Effector memory CD8-positive, alpha-beta T cell (primary cell): ENCODE data around the gene MPZ.

Source experiments
- ATAC-seq: fragments of 150-1000 bp; cut with Tn5 transposase; replicated peaks from 2 replicates; pipeline ENCODE4 v1.10.0; 2021; ENCODE audit warnings: mild to moderate bottlenecking, moderate library complexity
- DNase-seq, 3 experiments: peaks; one replicate each; pipeline ENCODE4 v3.0.0; 2021
- H3K27ac Mint-ChIP-seq, 2 donors: one replicate each; pipeline ENCODE4 v1.8.0; 2022; ENCODE audit warnings: mild to moderate bottlenecking in 2 of 2, mixed read lengths in 2 of 2, moderate library complexity in 2 of 2
- H3K27me3 Mint-ChIP-seq, 2 donors: one replicate each; pipeline ENCODE4 v1.8.0; 2022; ENCODE audit warnings: mixed read lengths in 2 of 2
- H3K36me3 Mint-ChIP-seq: one replicate; pipeline ENCODE4 v1.8.0; 2022; ENCODE audit warnings: mild to moderate bottlenecking, moderate library complexity, mixed read lengths; ENCODE audit not compliant: insufficient read depth
- H3K4me1 Mint-ChIP-seq, 2 donors: one replicate each; pipeline ENCODE4 v1.8.0; 2022; ENCODE audit warnings: low read depth in 2 of 2, mixed read lengths in 2 of 2
- H3K4me3 Mint-ChIP-seq, 2 donors: one replicate each; pipeline ENCODE4 v1.8.0; 2022; ENCODE audit warnings: mild to moderate bottlenecking in 2 of 2, mixed read lengths in 2 of 2, moderate library complexity in 2 of 2
- H3K9me3 Mint-ChIP-seq, 2 donors: one replicate each; pipeline ENCODE4 v1.8.0; 2022; ENCODE audit warnings: mixed read lengths in 2 of 2

MPZ gene

DNA sequence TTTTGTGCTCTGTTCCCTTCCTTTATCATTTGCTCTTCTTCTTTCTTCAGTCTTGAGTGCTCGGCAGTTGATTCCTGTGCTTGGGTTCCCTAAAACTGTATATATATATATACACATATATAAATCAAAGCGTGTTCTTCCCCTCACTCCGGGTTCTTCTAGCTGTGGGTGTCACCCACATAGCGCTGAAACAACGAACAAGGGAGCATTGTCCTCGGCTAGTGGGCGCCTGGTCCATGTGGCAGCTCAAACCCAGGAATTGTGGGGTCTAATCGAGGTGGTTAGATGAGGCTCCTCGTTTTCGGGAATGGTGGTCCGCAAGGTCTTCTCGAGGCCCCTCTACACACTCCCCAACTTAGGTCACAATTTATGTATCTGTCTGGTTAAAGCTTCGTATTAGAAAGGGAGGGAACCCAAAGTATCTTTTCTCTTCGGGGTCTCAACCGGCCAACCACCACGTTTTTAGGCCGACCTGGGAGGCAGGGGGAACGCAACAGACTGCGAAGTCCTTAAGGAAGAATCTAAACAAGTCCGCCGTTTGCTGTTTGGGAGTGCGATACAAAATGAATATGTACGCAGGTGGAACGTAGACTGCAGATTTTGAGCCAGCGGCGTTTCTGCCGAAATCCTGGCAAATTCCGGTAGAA, 3.9 kb upstream of the MPZ start:
- no peak for ATAC-seq
- peaks cover 14% of the 10 kb centered on the region for H3K36me3 Mint-ChIP-seq
- H3K9me3 Mint-ChIP-seq: no peaks in the 10 kb centered on the region
- peaks cover 17 to 25% of the 10 kb centered on the region in 2 donors for H3K4me1 Mint-ChIP-seq
- peak overlapping the region; percentile 93 to 95 for H3K4me3 Mint-ChIP-seq
- DNase-seq: peak in 1 of 3 experiments; percentile 6
- H3K27ac Mint-ChIP-seq: peak overlapping the region; percentile 99
- no peaks in the 10 kb centered on the region for H3K27me3 Mint-ChIP-seq

DNA sequence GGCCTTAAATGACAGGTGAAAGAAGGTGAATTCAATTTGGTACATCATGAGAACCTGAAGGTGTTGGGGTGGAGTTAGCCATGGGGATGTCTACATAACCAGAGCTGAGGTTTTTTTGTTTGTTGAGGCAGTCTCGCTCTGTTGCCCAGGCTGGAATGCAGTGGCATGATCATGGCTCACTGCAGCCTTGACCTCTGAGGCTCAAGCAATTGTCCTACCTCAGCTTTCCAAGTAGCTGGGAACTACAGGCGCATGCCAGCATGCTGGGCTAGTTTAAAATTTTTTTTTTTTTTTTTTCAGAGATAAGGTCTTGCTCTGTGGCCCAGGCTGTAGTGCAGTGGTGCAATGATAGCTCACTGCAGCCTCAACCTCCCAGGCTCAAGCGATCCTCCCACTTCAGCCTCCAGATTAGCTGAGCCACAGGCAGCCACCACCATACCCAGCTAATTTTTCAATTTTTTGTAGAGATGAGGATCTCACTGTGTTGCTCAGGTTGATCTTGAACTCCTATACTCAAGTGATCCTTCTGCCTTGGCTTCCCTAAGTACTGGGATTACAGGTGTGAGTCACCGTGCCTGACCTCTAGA, 1.9 kb upstream of the MPZ start:
- Mint-ChIP-seq H3K36me3 (peaks cover 12% of the 10 kb centered on the region), H3K4me1 (peaks cover 18 to 21% of the 10 kb centered on the region in 2 donors), H3K27me3 (no peaks in the 10 kb centered on the region), H3K27ac (peak overlapping the region in 1 of 2 donors; percentile 45), H3K9me3 (no peaks in the 10 kb centered on the region), H3K4me3 (no peak overlapping the region)
- ATAC-seq: no peak
- DNase-seq: no peak

DNA sequence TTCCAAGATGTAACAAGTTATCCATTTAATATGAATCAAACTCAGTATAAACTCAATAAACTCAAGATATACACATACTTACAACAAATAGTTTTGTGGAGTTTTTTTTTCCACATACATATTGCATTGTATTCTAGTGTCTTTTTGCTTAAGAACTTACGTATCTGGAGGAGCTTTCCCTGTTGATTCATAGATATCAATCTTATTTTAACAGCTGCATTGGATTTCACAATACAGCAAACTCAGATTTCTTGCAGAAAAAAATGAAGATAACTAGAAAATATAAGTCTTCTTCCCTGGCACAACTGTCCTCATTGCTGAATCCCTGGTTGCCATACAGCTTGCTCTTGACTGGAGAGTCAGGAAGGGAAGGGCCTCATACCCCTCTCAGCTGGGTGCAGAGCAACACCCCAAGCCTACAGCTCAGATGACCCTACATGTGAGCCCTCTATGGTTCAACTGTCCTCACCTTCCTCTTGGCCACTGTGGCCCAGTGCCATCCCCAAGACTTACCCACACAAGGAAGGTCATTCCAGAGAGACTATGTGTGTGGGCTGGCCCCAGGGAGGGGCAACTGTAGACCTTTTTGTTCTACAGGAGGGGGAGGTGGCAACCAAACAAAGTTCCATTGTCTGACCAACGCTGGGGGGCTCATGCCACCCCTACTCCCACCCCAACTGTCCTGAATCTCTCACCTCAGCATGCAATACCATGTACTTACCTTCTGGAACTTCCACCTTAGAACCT, 1.7 kb downstream of the MPZ start:
- Mint-ChIP-seq H3K27ac (no peak overlapping the region), H3K36me3 (peaks cover 3% of the 10 kb centered on the region), H3K27me3 (no peaks in the 10 kb centered on the region), H3K4me1 (peaks cover 20 to 28% of the 10 kb centered on the region in 2 donors), H3K9me3 (no peaks in the 10 kb centered on the region), H3K4me3 (no peak overlapping the region)
- DNase-seq (no peak), ATAC-seq (no peak)

DNA sequence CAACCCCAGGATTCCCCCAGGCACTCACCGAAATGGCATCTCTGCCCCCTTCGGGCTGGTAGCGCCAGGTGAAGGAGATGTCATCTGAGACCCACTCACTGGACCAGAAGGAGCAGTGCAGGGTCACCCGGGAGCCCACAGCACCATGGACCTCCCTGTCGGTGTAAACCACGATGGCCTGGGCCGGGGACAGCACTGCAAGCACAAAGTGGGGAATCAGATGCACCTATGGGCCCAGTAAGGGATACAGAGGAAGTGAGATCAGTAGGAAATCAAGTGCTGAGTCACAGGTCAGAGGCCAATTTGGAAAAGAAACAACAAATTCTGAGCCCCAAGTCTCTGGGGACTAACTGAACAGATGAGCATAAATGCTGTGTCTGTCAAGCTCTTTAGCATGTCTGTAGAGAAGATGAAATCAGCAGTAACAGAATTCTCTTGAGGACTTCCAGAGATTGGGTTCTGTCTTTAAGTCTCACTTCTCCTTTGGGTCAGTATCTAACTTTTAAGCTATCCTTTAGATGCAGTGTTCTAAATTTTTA, 2.5 kb downstream of the MPZ start:
- DNase-seq (no peak), ATAC-seq (no peak)

DNA sequence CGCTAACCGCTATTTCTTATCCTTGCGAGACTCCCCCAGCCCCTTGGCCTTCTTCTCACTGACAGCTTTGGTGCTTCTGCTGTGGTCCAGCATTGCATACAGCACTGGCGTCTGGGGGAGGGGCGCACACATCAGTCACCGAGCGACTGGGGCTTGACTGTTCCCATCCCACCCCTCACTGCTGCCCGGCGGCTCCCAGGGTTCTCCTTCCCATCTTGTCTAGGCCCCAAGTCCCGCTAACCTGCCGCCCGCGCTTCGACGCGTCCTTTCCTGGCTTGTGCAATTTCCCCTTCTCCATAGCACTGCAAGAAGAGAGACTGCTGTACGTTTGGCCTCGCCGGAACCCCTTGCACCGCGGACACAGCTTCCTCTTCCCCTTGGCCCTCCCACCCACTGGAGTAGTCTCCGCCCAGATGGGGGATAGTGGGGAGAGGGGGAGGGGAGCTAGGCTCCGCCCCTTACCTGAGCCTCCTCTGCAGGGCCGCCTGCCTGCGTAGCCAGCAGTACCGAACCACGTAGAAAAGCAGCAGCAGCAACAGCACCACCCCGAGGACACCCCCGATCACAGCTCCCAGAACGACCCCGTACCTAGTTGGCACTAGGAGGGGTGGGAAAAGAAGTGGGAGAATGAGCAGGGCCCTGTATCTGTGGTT, 3.8 kb downstream of the MPZ start:
- DNase-seq (peak; percentile 85 to 89 (median 87)), ATAC-seq (peak; percentile 96)
- peaks cover 3% of the 10 kb centered on the region for H3K36me3 Mint-ChIP-seq
- no peaks in the 10 kb centered on the region for H3K27me3 Mint-ChIP-seq
- H3K4me3 Mint-ChIP-seq: peak overlapping the region; percentile 98 to 99
- no peaks in the 10 kb centered on the region for H3K9me3 Mint-ChIP-seq
- H3K27ac Mint-ChIP-seq: peak overlapping the region; percentile 99
- peaks cover 20 to 28% of the 10 kb centered on the region in 2 donors for H3K4me1 Mint-ChIP-seq

More for the DNA sequence above, 2.5 kb downstream of the MPZ start:
- peaks cover 3% of the 10 kb centered on the region for H3K36me3 Mint-ChIP-seq
- H3K4me1 Mint-ChIP-seq: peaks cover 20 to 28% of the 10 kb centered on the region in 2 donors
- H3K27ac Mint-ChIP-seq: peak overlapping the region; percentile 99
- no peaks in the 10 kb centered on the region for H3K27me3 Mint-ChIP-seq
- H3K4me3 Mint-ChIP-seq: peak overlapping the region in 1 of 2 donors; percentile 17
- no peaks in the 10 kb centered on the region for H3K9me3 Mint-ChIP-seq

DNA sequence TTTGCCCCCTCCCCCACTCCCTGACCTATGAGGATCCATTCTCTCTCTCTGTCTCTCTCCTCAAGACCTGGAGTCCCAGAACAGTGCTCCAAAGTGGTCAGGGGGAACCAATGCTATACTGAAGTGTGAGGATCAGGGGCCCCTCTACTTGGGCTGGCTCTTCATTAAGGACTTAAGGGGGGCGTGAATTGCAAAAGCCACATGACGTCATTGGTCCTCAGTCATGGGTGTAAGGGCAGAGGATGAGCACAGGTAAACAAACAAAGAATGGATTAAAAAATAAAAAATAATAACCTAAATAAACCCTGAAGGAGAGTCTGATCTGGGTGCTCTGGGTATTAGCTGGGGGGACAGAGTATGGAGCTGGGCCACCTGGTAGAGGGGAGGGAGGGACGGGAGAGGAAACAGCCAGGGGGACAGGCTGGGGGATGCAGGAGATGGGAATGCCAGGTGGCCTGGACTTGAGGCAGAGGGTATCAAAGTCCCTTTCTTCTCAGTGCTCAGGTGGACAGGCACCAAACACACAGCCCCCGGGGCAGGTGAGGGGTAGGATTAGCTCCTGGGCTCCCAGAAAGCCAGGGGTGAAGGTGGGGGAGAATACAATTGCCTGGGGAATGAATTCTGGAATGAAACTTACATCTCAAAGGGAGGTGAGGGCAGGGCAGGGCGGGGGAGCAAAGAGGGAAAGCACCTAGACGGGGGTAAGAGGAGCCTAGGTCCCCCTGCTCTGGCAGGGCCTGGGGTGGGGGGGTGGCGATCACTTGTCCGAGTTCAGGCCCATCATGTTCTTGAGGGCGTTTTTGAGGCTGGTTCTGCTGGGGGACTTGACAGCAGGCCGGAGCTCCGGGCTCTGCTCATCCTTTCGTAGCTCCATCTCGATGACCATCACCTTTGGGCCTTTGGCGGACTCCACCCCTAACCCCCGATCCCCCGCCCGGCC, 4.6 kb downstream of the MPZ start:
- DNase-seq (no peak), ATAC-seq (no peak)
- Mint-ChIP-seq H3K9me3 (no peaks in the 10 kb centered on the region), H3K4me1 (peaks cover 20 to 28% of the 10 kb centered on the region in 2 donors), H3K27me3 (no peaks in the 10 kb centered on the region), H3K4me3 (peak overlapping the region; percentile 98 to 99), H3K27ac (peak overlapping the region; percentile 99), H3K36me3 (peaks cover 4% of the 10 kb centered on the region)

DNA sequence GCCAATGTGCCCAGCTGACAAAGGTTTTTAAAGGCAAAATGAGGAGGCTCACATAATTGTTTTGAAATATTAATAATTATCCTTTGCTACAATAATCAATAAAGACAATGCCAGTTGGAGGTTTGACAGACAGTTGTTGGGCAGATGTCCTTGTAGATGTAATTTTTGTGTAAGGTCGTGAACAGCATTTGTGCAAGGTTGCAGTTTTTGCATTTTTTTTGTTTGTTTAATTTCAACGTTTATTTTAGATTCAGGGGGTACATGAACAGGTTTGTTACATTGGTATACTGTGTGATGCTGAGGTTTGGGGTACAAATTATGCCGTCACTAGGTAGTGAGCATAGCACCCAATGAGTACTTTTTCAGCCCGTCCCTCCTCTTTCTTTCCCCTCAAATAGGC, 9.3 kb downstream of the MPZ start:
- Mint-ChIP-seq H3K4me3 (no peak overlapping the region), H3K36me3 (peaks cover 10% of the 10 kb centered on the region), H3K9me3 (no peaks in the 10 kb centered on the region), H3K27ac (no peak overlapping the region), H3K4me1 (peaks cover 10 to 23% of the 10 kb centered on the region in 2 donors), H3K27me3 (no peaks in the 10 kb centered on the region)
- ATAC-seq (no peak), DNase-seq (no peak)

DNA sequence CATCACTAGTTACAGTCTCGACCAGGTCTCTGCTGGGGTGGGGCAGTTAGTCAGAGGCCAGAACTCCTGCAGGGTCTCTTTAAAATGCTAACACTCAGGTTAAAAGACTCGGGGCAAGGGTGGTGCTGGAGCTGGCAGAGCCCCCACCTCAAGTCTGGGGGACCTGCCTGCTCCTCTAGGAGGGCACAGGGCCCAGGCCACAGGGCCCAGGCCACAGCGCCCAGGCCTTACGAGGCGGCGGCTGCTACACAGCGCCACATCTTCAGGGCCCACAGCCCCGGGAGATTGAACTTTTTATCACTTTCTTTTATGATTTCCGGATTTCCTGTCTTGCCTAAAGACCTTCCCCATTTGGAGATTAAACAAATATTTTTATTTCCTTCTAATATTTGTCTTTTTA, 10.4 kb downstream of the MPZ start:
- H3K36me3 Mint-ChIP-seq: peaks cover 10% of the 10 kb centered on the region
- H3K9me3 Mint-ChIP-seq: no peaks in the 10 kb centered on the region
- DNase-seq (no peak), ATAC-seq (no peak)
- H3K27ac Mint-ChIP-seq: no peak overlapping the region
- H3K4me3 Mint-ChIP-seq: no peak overlapping the region
- H3K27me3 Mint-ChIP-seq: no peaks in the 10 kb centered on the region
- peaks cover 4 to 12% of the 10 kb centered on the region in 2 donors for H3K4me1 Mint-ChIP-seq

DNA sequence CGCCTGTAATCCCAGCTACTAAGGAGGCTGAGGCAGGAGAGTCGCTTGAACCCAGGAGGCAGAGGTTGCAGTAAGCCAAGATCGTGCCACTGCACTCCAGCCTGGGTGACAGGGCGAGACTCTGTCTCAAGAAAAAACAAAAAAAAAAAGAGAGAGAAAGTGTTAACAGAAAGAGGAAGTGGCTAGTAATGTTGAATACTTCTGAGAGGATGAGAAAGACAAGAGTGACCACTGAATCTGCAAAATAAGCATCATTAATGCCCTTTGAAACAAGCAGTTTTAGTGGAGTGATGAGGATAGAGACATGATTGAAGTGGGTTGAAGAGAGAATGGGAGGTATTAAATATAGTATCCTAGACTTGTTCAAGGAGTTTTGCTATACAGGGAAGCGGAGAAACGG, 11.7 kb downstream of the MPZ start:
- no peak overlapping the region for H3K27ac Mint-ChIP-seq
- DNase-seq (no peak), ATAC-seq (no peak)
- no peaks in the 10 kb centered on the region for H3K27me3 Mint-ChIP-seq
- no peaks in the 10 kb centered on the region for H3K4me1 Mint-ChIP-seq
- peaks cover 7% of the 10 kb centered on the region for H3K36me3 Mint-ChIP-seq
- H3K9me3 Mint-ChIP-seq: no peaks in the 10 kb centered on the region
- no peak overlapping the region for H3K4me3 Mint-ChIP-seq

DNA sequence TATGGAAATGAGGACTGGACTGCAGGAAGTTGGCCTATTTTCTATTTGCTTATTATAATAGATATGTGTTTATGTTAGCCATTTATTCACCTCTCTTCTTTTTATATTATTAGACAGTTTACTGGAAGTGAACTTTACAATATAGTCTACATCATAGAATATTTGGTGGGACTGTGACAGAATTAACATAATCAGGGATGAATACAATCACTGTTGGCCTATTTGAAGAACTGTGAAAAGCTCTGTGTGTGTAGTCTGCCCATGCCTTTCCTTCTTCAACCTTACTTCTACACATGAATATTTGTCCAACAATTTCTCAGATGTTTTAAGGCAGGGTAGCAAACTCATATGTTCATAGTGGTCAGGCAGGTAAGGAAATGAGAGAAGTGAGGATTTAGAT, 12.4 kb downstream of the MPZ start:
- Mint-ChIP-seq H3K27ac (no peak overlapping the region), H3K4me1 (no peaks in the 10 kb centered on the region), H3K27me3 (no peaks in the 10 kb centered on the region), H3K36me3 (peaks cover 7% of the 10 kb centered on the region), H3K9me3 (no peaks in the 10 kb centered on the region), H3K4me3 (no peak overlapping the region)
- ATAC-seq: no peak
- no peak for DNase-seq

DNA sequence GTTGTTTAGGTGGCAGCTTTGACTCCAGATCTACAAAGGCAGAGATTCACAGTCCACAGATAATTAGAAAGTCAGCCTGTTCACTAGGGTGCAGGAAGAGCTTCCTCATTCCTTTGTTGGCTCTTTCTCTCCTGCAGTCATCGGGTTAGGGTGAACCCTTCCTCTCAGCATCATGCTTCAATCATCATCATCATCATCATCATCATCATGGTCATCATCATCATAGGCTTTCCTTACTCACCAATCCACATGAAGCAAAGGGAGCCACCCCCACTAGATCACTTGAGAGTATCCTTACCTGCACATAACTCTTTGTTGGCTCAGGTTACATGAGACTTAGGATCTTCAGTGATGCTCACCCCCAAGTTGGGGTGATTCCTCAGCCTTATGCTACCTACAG, 19.0 kb downstream of the MPZ start:
- Mint-ChIP-seq H3K4me1 (peaks cover 0 to 1% of the 10 kb centered on the region in 2 donors), H3K36me3 (peaks cover 4% of the 10 kb centered on the region), H3K4me3 (no peak overlapping the region), H3K27me3 (peaks cover under 1 to 9% of the 10 kb centered on the region in 2 donors), H3K9me3 (no peaks in the 10 kb centered on the region), H3K27ac (no peak overlapping the region)
- no peak for DNase-seq
- no peak for ATAC-seq

DNA sequence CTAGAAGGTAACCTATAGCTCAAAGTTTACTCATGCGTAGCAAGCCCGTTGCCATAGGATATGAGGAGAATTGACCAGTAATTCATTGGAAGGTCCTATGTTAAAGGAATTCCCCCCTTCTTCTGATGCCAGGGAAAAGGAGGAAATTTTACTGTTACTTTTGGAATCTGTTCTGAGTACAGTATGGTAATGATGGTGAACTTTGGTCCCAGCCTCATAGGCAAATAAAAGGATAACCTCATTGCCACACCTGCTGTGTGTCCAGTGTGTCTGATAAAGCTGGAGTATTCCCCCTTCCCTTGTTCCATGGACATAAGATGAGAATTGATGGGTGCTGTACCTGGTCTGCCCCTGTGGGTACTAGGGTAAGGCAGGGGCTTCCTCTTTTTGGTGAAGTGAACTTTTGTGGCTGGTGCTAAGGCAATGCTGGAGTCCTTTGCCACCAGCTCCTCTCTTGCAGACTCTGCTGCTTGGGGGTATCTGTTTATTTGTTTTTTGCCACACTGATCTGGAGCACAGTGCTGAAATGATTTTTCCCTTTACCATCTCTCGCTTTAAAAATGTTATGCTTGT, 22.2 kb downstream of the MPZ start:
- Mint-ChIP-seq H3K36me3 (peaks cover 4% of the 10 kb centered on the region), H3K4me3 (no peak overlapping the region), H3K9me3 (no peaks in the 10 kb centered on the region), H3K4me1 (peaks cover 0 to 1% of the 10 kb centered on the region in 2 donors), H3K27me3 (peaks cover 13 to 15% of the 10 kb centered on the region in 2 donors), H3K27ac (no peak overlapping the region)
- no peak for DNase-seq
- no peak for ATAC-seq
